ENCODE measurements around the gene DTNB.

GRCh38 chr2:25722224-25722623 lies 48.8 kb upstream of the DTNB start:
- TF ChIP-seq CTCF (IDR thresholded peaks at IDR 0.05) (no peak), EP300 (IDR thresholded peaks at IDR 0.05) (no peak), POLR2A (IDR thresholded peaks at IDR 0.05) (no peak)
